ENCODE data around the gene PEAK1. TPM values are rescaled to one million over a fixed set of nuclear protein-coding genes. Genes with fewer than 3 reads are reported as not detected.

Gene PEAK1
- total RNA-seq, 1 experiment from 2014 or later, result 21.2 TPM

DNA sequence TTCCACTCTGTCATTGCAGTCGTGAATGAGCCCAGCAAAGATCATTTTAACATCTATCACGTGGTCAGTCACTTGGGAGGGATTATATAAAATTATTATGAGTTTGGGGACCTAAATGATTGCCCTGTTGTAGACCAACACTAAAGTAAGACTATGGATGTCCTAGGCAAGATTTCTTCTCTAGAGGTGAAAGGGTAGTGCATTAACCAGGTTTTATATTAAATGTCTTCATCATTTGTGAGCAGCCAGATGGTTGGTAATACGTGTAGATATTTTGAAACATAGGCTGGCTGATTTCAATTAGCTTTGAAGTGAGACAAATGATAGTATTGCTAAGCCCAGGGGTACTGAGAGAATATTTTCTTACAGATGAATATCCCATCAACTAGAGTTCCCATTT lies 198.7 kb downstream of the PEAK1 start:
- H2BK20ac ChIP-seq (ENCODE audit: low read depth, low read length, poor library complexity, severe bottlenecking), result no peak overlapping the region
- H3K23me2 ChIP-seq (ENCODE audit: insufficient read length, low read depth, low read length, poor library complexity, severe bottlenecking), result no peaks in the 10 kb centered on the region
- no peaks in the 10 kb centered on the region for H3K9me3 Mint-ChIP-seq
- no peak overlapping the region for H3K4me3 Mint-ChIP-seq
- H3K4me1 Mint-ChIP-seq, result peaks cover 16 to 22% of the 10 kb centered on the region in 2 experiments
- no peak overlapping the region for H2BK5ac ChIP-seq (ENCODE audit: insufficient read length, low read length)
- H3K27me3 ChIP-seq (ENCODE audit: insufficient read depth, low read length), result no peaks in the 10 kb centered on the region
- no peak overlapping the region for H3K27ac Mint-ChIP-seq
- no peak overlapping the region for H3K23ac ChIP-seq (ENCODE audit: insufficient read length, low read depth, low read length)
- H2BK120ac ChIP-seq (ENCODE audit: low read depth, low read length, poor library complexity, severe bottlenecking), result no peak overlapping the region
- no peak overlapping the region for H2BK15ac ChIP-seq (ENCODE audit: low read depth, low read length)
- H4K91ac ChIP-seq (ENCODE audit: insufficient read length, low read depth, low read length), result no peak overlapping the region
- no peak overlapping the region for H4K8ac ChIP-seq (replicated peaks; ENCODE audit: insufficient read length, low read depth, low read length)
- H3K4ac ChIP-seq (ENCODE audit: low read depth, low read length), result no peak overlapping the region
- H3K27ac ChIP-seq (ENCODE audit: insufficient read length, low read depth, low read length), result no peak overlapping the region
- no peaks in the 10 kb centered on the region for H4K20me1 ChIP-seq (ENCODE audit: control insufficient read depth, insufficient read depth, insufficient read length)
- peaks cover 1% of the 10 kb centered on the region; the same call in 1 of the 2 replicates for H3K4me1 ChIP-seq (ENCODE audit: insufficient read depth, low read length)
- no peak overlapping the region for H4K5ac ChIP-seq (ENCODE audit: insufficient read length, low read depth, low read length)
- H3K56ac ChIP-seq (ENCODE audit: insufficient read length, low read depth, low read length), result no peak overlapping the region
- no peaks in the 10 kb centered on the region; a peak in 1 of 7 replicates for H3K36me3 Mint-ChIP-seq (ENCODE audit: insufficient read depth in 1 of 3, low read depth in 3 of 3)
- no peak overlapping the region for H2AK5ac ChIP-seq (ENCODE audit: insufficient read length, low read length)
- no CpG with 5 or more reads among the region's 3 CpGs for WGBS (ENCODE audit: extremely low coverage, insufficient read length, low lambda C conversion rate)
- no peak overlapping the region for H3T11ph ChIP-seq (ENCODE audit: low read length)
- H2BK12ac ChIP-seq (ENCODE audit: insufficient read length, low read depth, low read length), result no peak overlapping the region
- no peaks in the 10 kb centered on the region for H3K79me1 ChIP-seq (ENCODE audit: insufficient read depth, low read depth, low read length, poor library complexity, severe bottlenecking)
- H3K27me3 Mint-ChIP-seq (ENCODE audit: low read depth), result no peaks in the 10 kb centered on the region
- H3K18ac ChIP-seq (ENCODE audit: insufficient read length, low read depth, low read length), result no peak overlapping the region
- TF ChIP-seq, protein P1, sequence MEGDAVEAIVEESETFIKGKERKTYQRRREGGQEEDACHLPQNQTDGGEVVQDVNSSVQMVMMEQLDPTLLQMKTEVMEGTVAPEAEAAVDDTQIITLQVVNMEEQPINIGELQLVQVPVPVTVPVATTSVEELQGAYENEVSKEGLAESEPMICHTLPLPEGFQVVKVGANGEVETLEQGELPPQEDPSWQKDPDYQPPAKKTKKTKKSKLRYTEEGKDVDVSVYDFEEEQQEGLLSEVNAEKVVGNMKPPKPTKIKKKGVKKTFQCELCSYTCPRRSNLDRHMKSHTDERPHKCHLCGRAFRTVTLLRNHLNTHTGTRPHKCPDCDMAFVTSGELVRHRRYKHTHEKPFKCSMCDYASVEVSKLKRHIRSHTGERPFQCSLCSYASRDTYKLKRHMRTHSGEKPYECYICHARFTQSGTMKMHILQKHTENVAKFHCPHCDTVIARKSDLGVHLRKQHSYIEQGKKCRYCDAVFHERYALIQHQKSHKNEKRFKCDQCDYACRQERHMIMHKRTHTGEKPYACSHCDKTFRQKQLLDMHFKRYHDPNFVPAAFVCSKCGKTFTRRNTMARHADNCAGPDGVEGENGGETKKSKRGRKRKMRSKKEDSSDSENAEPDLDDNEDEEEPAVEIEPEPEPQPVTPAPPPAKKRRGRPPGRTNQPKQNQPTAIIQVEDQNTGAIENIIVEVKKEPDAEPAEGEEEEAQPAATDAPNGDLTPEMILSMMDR (conservative IDR thresholded peaks at IDR 0.05), result no peak
- no peak overlapping the region for H3K4me2 ChIP-seq (ENCODE audit: insufficient read depth, insufficient read length, low read length)
- H3K9ac ChIP-seq (ENCODE audit: extremely low read depth, insufficient read length, low read length), result no peak overlapping the region
- DNase-seq, result no peak
- no peaks in the 10 kb centered on the region for H3K79me2 ChIP-seq (ENCODE audit: insufficient read depth, low read length)
- no peak overlapping the region for H2AFZ ChIP-seq (ENCODE audit: low read length)
- no peak overlapping the region for H3K14ac ChIP-seq (ENCODE audit: insufficient read depth, low read length)
- H3K9me3 ChIP-seq (ENCODE audit: control insufficient read depth, low read depth, low read length), result no peaks in the 10 kb centered on the region

Data from H9 (cell line).